GM19099 (cell line): ENCODE results near the gene ATP5PD.

Experiments used
- POLR2A ChIP-seq: IDR thresholded peaks from 3 replicates; pipeline ENCODE4 v1.6.1; 2011; ENCODE audit warnings: low read depth; ENCODE audit not compliant: insufficient read length; ENCODE audit errors: extremely low read depth

The ATP5PD gene

DNA sequence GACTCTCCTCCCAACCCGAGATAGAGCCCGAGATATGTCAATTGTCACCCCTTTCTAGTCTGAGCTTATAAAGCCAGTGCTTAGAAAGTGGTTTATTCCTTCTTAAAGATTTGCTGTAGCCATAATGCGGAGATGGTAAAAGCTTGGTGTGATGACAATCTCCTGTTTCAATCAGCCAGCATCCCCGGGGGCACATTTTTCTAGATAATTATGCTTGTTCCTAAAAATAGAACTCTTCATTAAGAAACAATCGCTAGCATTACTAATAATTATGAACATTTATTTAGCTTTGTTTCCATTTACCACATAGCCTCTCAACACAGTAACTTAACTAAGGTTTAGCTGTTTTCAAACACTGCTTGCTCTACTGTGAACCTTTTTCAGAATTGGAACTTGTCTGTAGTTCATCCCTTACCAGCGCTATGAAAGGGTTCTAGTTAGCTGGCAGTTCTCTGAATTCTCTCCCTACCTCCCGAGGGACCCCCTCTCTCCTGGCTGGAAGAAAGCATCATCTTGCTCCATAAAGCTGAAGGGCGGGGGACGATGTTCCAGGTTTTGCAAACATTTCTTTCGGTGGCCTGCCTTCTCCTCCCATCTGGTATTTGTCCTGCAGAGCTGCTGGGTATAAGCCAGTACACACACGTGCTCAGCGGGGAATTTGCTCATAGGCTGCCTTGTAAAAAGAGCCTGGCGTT, 35.2 kb downstream of the ATP5PD start:
- TF ChIP-seq POLR2A, result no peak

GRCh38 chr17:75010683-75011400, 35.9 kb downstream of the ATP5PD start:
- TF ChIP-seq POLR2A, result no peak

- no peak for TF ChIP-seq POLR2A
Observed at GRCh38 chr17:75009139-75009724, 37.5 kb downstream of the ATP5PD start.

DNA sequence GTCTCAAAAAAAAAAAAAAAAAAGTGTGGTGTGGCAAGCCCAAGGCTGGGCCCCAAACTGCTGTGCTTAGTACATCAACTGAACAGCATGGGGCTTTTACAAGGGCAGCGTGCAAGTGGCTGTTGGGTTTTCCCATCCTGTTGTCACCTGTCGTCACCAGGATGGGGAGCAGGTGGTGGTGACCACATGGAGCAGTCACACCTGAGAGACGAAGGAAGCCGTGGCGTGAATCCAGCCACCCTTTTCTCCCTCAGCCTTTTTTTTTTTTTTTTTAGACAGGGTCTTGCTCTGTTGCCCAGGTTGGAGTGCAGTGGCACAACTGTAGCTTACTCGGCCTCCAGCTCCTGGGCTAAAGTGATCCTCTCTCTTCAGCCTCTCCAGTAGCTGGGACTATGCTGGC, 38.4 kb downstream of the ATP5PD start:
- TF ChIP-seq POLR2A, result no peak

GRCh38 chr17:75006653-75007052, 40.1 kb downstream of the ATP5PD start:
- no peak for TF ChIP-seq POLR2A

DNA sequence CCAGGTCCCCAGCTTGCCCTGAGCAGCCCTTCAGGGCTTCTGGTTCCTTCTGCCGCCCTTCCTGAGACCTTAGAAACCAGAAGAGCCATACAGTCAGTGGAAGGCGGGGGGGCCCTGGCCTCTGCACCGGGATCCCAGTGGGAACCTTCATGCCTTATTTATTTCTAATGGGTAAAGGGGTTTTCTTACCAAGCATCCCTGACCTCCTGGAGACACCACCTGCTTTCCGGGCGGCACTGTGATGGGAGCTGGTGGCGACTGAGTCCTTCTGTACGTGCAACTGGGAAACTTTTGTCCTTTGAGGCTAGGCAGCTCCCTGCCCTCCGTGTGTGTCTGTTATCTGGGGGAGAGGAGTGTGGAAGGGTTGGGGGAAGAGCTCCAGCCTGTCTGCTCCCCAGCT, 41.5 kb downstream of the ATP5PD start:
- no peak for TF ChIP-seq POLR2A

- no peak for TF ChIP-seq POLR2A
Observed at GRCh38 chr17:75004371-75004770, 42.4 kb downstream of the ATP5PD start.

DNA sequence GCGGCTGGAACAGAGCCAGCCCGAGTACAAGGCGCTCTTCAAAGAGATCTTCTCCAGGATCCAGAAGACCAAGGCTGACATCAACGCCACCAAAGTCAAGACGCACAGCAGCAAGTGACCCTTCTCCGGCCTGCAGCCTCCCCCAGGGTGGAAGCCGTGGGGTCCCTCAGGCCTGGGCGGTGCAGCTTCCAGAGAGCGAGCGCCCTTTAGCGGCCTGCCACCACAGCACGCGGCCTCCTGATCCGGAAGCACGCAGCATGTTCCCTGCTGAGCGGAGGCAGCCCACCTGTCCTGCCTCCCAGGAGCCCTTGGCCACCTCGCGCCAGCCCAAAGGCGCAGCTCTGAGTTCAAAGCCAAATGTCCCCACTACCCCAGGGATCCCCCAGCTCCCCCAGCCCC, 42.8 kb downstream of the ATP5PD start:
- TF ChIP-seq POLR2A, result no peak

- no peak for TF ChIP-seq POLR2A
Observed at GRCh38 chr17:75003070-75003956, 43.5 kb downstream of the ATP5PD start.

- no peak for TF ChIP-seq POLR2A
Observed at GRCh38 chr17:75001915-75002843, 44.6 kb downstream of the ATP5PD start.

DNA sequence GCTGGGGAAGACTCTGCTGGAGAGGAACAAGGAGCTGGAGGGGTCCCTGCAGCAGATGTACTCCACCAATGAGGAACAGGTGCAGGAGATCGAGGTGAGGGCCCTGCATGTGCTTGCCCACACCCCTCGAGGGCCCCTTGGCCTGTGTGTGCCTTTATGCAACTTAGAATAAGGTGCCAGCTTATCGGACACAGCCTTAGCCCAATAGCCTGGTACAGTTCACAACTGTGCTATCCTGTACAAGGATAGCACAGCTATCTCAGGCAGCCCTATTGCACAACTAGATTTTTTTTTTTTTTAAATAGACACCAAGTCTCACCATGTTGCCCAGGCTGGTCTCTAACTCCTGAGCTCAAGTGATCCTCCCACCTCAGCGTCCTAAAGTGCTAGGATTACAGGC, 47.2 kb downstream of the ATP5PD start:
- no peak for TF ChIP-seq POLR2A

DNA sequence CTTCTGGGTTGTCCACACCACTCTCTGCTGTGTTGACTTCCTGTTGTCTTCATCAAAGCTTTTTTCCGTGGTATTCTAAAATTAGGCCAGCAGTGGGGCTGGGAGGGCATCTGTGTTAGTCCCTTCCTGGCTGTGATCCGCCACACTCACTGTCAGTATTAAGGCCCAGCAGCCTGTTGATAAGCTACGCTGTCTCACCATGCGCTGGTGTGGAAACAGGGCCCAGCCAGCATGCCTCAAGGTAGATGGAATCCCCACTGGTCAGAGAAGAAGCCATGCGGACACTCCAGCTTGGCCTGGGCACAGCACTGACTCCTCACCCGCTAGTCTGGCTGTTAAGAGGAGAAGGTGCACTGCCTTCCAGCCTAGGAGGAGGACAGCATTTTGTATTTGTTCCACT, 48.0 kb downstream of the ATP5PD start:
- no peak for TF ChIP-seq POLR2A

DNA sequence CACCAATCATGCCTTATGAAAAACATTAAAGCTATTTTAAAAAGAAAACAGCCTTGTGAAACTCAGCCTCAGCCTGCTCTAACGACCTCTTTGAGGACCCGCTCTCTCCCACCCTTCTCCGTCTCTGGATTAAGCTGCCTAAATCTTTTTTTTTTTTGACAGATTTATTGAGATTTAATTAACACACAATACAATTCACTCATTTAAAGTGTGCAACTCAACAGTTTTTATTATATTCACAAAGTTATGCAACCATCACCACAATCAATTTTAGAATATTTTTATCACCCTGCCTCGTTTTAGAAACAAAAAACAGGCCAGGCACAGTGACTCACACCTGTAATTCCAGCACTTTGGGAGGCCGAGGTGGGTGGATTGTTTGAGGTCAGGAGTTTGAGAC, 50.9 kb downstream of the ATP5PD start:
- no peak for TF ChIP-seq POLR2A

DNA sequence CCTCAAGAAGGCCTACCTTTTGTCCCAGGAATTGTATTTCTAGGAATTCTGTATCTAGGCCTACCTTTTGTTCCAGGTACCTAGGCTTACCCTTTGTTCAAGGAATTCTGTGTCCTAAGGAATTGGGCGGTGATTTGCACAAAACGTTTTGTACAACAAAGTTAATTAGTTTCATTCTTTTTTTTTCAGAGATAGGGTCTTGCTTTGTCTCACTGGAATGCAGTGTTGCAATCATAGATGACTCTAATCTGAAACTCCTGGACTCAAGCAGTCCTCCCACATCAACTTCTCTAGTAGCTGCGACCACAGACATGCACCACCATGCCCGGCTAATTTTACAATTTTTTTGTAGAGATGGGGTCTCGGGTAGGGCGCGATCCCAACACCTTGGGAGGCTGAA, 52.3 kb downstream of the ATP5PD start:
- TF ChIP-seq POLR2A, result no peak
